ENCODE results near the gene APPL2. TPM values are rescaled to one million over a fixed set of nuclear protein-coding genes. Genes with fewer than 3 reads are reported as not detected.

The APPL2 gene
- total RNA-seq, 1 experiment from 2014 or later = 42.2 TPM

DNA sequence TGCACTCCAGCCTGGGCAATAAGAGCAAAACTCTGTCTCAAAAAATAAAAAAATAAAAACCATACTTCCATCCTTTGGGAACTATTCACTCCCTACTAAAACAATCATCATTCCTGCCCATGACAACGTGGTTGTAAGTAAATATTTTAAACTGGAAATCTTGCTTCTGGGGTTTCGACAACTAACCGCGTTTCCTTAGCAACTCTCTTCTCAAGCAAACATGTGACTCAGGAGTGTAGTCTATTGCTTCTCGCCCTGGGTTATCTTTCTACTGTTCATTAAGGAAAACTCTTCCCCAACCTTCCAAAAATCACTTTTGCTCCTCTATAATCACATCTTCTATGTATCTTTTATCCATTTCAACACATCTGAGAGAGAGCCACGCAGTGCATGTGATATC lies 21.8 kb downstream of the APPL2 start:
- peak overlapping the region; percentile 98 for H3K27ac ChIP-seq (ENCODE audit: low read length)
- peak; percentile 96 for DNase-seq
- CTCF ChIA-PET = no interaction called here
- peak overlapping the region; percentile 92 for H3K9ac ChIP-seq (ENCODE audit: low read length)
- H3K4me3 ChIP-seq (ENCODE audit: low read length) = peak overlapping the region; percentile 52
- intact Hi-C loops (cut with micrococcal nuclease) = loop anchor here (1.0 to 10.0 kb wide), 3 partner anchors 20 to 1071 kb away; no protein-coding TSS in a partner anchor
- H3F3A ChIP-seq (ENCODE audit: low read length, unreplicated experiment) = peaks cover 10% of the 10 kb centered on the region
- no peaks in the 10 kb centered on the region for H4K20me1 ChIP-seq (ENCODE audit: low read length)
- peak overlapping the region; percentile 94 for H3K4me2 ChIP-seq (ENCODE audit: low read length)
- no peaks in the 10 kb centered on the region for H3K9me2 ChIP-seq (replicated peaks; ENCODE audit: low read length)
- POLR2A ChIA-PET (ENCODE audit: unreplicated experiment) = interaction anchor here (0.9 kb wide), 2 partner anchors 22 to 139 kb away, joined by 6 to 8 read pairs; partner anchors contain the start of gene APPL2
- H3K36me3 ChIP-seq (ENCODE audit: low read depth, low read length) = peaks cover 18% of the 10 kb centered on the region
- no peak for TF ChIP-seq EZH2 (IDR thresholded peaks at IDR 0.05; ENCODE audit: low read length, unreplicated experiment)
- TF ChIP-seq, protein P1, sequence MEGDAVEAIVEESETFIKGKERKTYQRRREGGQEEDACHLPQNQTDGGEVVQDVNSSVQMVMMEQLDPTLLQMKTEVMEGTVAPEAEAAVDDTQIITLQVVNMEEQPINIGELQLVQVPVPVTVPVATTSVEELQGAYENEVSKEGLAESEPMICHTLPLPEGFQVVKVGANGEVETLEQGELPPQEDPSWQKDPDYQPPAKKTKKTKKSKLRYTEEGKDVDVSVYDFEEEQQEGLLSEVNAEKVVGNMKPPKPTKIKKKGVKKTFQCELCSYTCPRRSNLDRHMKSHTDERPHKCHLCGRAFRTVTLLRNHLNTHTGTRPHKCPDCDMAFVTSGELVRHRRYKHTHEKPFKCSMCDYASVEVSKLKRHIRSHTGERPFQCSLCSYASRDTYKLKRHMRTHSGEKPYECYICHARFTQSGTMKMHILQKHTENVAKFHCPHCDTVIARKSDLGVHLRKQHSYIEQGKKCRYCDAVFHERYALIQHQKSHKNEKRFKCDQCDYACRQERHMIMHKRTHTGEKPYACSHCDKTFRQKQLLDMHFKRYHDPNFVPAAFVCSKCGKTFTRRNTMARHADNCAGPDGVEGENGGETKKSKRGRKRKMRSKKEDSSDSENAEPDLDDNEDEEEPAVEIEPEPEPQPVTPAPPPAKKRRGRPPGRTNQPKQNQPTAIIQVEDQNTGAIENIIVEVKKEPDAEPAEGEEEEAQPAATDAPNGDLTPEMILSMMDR (conservative IDR thresholded peaks at IDR 0.05; ENCODE audit: low read depth, low read length) = no peak
- TF ChIP-seq EZH2phosphoT487 (IDR thresholded peaks at IDR 0.05; ENCODE audit: borderline replicate concordance, low read length) = no peak
- peaks cover 11% of the 10 kb centered on the region for H3K79me2 ChIP-seq (ENCODE audit: low read length)
- H3K27me3 ChIP-seq (ENCODE audit: low read length) = no peaks in the 10 kb centered on the region
- peak; percentile 62 for ATAC-seq
- peaks cover 52% of the 10 kb centered on the region for H3K4me1 ChIP-seq (ENCODE audit: insufficient read depth, low read length)
- H2AFZ ChIP-seq (ENCODE audit: low read length) = no peak overlapping the region
- no peaks in the 10 kb centered on the region for H3K9me3 ChIP-seq (ENCODE audit: low read length)
- no TSS peak for BruUV-seq (replicated peaks)

DNA sequence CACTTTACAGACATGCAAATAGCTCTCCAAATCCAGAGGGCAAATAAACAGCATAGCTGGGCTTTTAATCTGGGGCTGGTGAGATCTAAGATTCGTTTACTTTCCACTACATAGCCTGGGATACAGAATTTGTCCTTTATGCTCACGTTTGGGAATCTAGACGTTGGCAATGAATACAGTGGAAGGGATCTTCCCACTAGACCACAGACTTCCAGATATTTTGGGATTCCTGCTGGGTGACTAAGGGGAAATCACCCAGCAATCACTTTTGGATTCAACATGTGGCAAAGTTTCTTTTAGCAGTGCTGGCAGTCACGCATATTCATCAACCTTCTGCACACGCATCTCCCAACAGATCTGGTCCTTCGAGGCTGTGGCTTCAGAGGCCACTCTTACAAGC lies 23.5 kb downstream of the APPL2 start:
- H3F3A ChIP-seq (ENCODE audit: low read length, unreplicated experiment) = peaks cover 10% of the 10 kb centered on the region
- DNase-seq = peak; percentile 87
- POLR2A ChIA-PET (ENCODE audit: unreplicated experiment) = no interaction called here
- no TSS peak for BruUV-seq (replicated peaks)
- TF ChIP-seq, protein P1 (conservative IDR thresholded peaks at IDR 0.05; ENCODE audit: low read depth, low read length) = no peak
- no peak for TF ChIP-seq EZH2 (IDR thresholded peaks at IDR 0.05; ENCODE audit: low read length, unreplicated experiment)
- intact Hi-C loops (cut with micrococcal nuclease) = loop anchor here (10.0 kb wide), 1 partner anchor 1072 kb away; no protein-coding TSS in a partner anchor
- no peaks in the 10 kb centered on the region for H3K27me3 ChIP-seq (ENCODE audit: low read length)
- H3K4me2 ChIP-seq (ENCODE audit: low read length) = peak overlapping the region; percentile 17; the same call in 1 of the 2 replicates
- no peaks in the 10 kb centered on the region for H4K20me1 ChIP-seq (ENCODE audit: low read length)
- H3K9me3 ChIP-seq (ENCODE audit: low read length) = no peaks in the 10 kb centered on the region
- no peaks in the 10 kb centered on the region for H3K9me2 ChIP-seq (replicated peaks; ENCODE audit: low read length)
- no peaks in the 10 kb centered on the region for H3K79me2 ChIP-seq (ENCODE audit: low read length)
- H3K36me3 ChIP-seq (ENCODE audit: low read depth, low read length) = peaks cover 15% of the 10 kb centered on the region
- peaks cover 52% of the 10 kb centered on the region for H3K4me1 ChIP-seq (ENCODE audit: insufficient read depth, low read length)
- no peak overlapping the region for H2AFZ ChIP-seq (ENCODE audit: low read length)
- H3K27ac ChIP-seq (ENCODE audit: low read length) = peak overlapping the region; percentile 98
- no peak overlapping the region for H3K4me3 ChIP-seq (ENCODE audit: low read length)
- H3K9ac ChIP-seq (ENCODE audit: low read length) = peak overlapping the region; percentile 92
- CTCF ChIA-PET = no interaction called here
- no peak for ATAC-seq

DNA sequence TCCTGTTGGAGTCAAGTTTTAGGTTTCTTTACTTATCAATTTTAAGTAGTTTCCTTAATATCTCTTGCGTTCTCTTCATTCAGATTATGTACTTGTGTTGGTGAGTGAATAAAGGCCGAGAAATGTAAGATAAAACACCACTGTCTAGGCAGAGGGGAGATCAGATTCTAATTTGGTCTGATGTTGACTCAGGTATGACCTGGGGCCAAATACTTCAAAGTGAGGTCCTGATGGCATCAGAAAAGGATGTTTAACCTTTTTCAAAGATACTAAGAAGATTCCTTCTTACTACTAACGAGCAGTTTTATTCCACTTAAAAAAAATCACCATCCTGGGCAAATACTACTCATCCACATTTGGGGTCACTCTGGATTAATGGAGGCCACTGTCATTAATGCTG lies 26.9 kb downstream of the APPL2 start:
- Histone ChIP-seq H3K36me3 (ENCODE audit: low read depth, low read length) (peaks cover 26% of the 10 kb centered on the region), H3K79me2 (ENCODE audit: low read length) (no peaks in the 10 kb centered on the region), H3K27me3 (ENCODE audit: low read length) (no peaks in the 10 kb centered on the region), H4K20me1 (ENCODE audit: low read length) (no peaks in the 10 kb centered on the region), H3K9me2 (replicated peaks; ENCODE audit: low read length) (no peaks in the 10 kb centered on the region), H2AFZ (ENCODE audit: low read length) (no peak overlapping the region), H3K4me2 (ENCODE audit: low read length) (no peak overlapping the region), H3F3A (ENCODE audit: low read length, unreplicated experiment) (no peaks in the 10 kb centered on the region), H3K9me3 (ENCODE audit: low read length) (no peaks in the 10 kb centered on the region), H3K4me3 (ENCODE audit: low read length) (no peak overlapping the region), H3K27ac (ENCODE audit: low read length) (no peak overlapping the region), H3K9ac (ENCODE audit: low read length) (no peak overlapping the region), H3K4me1 (ENCODE audit: insufficient read depth, low read length) (peaks cover 36% of the 10 kb centered on the region)
- ChIA-PET POLR2A (ENCODE audit: unreplicated experiment) (interaction anchor here (0.6 kb wide), 1 partner anchor 27 kb away, joined by 7 read pairs; the partner anchor contains the start of gene APPL2), CTCF (no interaction called here)
- no TSS peak for BruUV-seq (replicated peaks)
- no peak for ATAC-seq
- intact Hi-C loops (cut with micrococcal nuclease) = no loop called here
- no peak for DNase-seq
- TF ChIP-seq EZH2 (IDR thresholded peaks at IDR 0.05; ENCODE audit: low read length, unreplicated experiment) (no peak), EZH2phosphoT487 (IDR thresholded peaks at IDR 0.05; ENCODE audit: borderline replicate concordance, low read length) (no peak)
- TF ChIP-seq, protein P1 (conservative IDR thresholded peaks at IDR 0.05; ENCODE audit: low read depth, low read length) = no peak
